Anterior cingulate cortex (tissue), 58 donors: ENCODE data around the gene CHCHD4.
A peak's percentile ranks its signal among the peaks of the same experiment; 100 is the strongest.

Source experiments
- DNase-seq, 58 donors: peaks; one replicate each; lab custom pipeline; 2025; lab: John Stamatoyannopoulos, UW

Gene CHCHD4

DNA sequence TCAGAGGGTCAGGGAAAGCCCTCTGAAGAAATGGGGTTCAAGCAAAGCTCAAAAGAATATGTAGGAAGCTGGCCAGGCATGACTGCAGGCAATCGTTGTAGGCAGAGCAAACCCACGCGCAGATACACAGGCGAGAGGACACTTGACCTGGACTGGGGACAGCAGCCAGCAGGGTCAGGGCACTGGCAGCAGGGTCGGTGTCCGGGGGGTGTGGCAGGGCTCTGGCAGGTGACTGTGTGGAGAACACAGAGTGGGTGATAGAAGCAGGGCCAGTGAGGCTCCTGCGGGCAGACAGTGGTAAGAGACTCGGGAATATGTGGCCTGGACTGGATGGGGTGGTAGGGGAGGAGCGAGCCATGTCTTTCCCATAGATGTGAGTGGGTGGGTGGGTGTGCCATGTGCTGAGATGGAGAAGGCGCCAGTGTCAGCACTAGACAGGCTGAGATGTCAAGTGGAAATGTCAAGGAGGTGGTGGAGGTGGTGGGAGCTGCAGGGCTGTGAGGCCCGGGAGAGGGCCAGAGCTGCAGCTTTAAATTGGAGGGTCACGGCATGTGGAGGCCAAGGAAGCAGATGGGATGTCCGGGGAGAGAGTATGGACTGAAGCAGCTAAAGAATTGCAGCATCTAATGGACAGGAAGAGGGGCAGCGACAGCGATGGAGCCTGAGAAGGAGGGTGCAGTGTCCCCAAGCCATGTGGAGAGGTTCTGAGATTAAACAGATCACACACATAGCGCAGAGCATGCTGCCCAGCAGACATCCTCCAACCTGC is 13.6 kb upstream of the CHCHD4 start:
- DNase-seq = no peak

GRCh38 chr3:14137445-14137844 is 12.8 kb upstream of the CHCHD4 start:
- peak in 1 of 58 donors; percentile 13 for DNase-seq

GRCh38 chr3:14137004-14137403 is 12.3 kb upstream of the CHCHD4 start:
- no peak for DNase-seq

DNA sequence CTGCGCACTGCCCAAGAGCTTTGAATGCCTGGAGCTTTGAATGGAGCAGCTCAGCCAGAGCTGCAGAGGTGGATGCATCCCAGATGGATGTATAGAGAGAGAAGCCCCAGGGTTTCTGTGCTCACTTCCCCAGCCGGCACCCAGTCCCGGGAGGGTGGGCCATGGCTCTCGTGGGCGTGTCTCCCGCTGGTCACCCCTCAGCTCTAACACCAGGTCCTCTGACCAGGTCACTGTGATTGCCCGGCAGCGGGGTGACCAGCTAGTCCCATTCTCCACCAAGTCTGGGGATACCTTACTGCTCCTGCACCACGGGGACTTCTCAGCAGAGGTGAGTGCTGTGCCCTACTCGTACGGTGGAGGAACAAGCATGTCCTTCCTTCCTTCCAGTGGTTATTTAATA is 10.9 kb upstream of the CHCHD4 start:
- no peak for DNase-seq

- no peak for DNase-seq
These were observed 9.6 kb upstream of the CHCHD4 start for GRCh38 chr3:14134291-14134690.

DNA sequence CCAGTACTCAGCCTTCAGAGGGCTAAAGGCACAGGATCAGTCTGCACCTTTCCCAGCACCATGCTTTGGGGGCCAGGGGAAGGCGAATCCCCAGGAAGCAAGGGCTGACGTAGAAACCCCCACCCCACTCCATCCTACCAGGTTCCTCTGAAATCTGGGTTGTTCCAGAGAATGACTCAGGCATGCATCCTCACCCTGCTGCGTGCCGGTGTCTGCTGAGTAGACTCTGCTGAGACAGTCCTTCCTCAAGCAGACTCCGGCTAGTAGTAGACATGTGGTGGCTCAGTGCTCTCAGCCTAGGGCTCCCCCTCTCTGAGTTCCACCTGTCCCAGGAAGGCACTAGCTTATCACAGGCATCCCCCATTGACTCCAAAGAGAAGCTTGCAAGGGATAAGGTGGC is 9.2 kb upstream of the CHCHD4 start:
- no peak for DNase-seq

- DNase-seq = no peak
These were observed 8.6 kb upstream of the CHCHD4 start for GRCh38 chr3:14133188-14133800.

- no peak for DNase-seq
These were observed 8.0 kb upstream of the CHCHD4 start for GRCh38 chr3:14132689-14133088.

GRCh38 chr3:14132120-14132519 is 7.5 kb upstream of the CHCHD4 start:
- no peak for DNase-seq

GRCh38 chr3:14131134-14131533 is 6.5 kb upstream of the CHCHD4 start:
- DNase-seq = no peak

DNA sequence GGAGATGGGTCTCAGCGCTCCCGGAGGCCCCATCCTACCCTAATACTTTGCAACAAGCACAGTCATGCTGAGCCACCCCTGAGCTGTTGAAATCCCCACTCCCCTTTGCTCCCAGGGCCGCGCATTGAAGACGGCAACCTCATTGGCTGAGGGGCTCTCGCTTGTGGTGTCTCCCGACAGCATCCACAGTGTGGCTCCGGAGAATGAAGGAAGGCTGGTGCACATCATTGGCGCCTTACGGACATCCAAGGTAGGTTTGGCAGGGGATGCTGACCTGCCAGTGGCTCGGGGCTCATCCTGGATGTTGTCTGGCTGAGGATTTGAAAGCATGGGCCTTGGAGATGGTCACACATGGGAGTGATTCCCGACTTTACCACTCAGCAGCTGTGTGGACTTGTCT is 6.0 kb upstream of the CHCHD4 start:
- DNase-seq = no peak

GRCh38 chr3:14130230-14130629 is 5.6 kb upstream of the CHCHD4 start:
- no peak for DNase-seq

GRCh38 chr3:14129296-14129695 is 4.6 kb upstream of the CHCHD4 start:
- DNase-seq = no peak

DNA sequence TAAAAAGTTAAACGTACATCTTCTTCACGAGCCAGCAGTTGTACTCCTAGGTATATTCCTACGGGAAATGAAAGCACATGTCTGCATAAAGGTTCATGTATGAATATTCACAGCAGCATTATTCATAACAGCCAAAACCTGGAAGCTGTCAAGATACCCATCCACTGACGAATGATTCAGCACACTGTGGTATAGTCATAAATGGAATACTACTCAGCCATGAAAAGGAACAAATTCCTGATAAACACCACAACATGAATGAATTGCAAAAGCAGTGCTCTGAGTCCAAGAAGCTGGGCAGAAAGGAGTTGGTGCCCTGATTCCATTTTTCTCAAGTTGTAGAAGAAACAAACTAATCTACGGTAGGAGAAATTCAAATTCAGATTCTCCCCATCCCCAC is 4.1 kb upstream of the CHCHD4 start:
- DNase-seq = no peak

- DNase-seq = no peak
These were observed 3.0 kb upstream of the CHCHD4 start for GRCh38 chr3:14127516-14128161.

DNA sequence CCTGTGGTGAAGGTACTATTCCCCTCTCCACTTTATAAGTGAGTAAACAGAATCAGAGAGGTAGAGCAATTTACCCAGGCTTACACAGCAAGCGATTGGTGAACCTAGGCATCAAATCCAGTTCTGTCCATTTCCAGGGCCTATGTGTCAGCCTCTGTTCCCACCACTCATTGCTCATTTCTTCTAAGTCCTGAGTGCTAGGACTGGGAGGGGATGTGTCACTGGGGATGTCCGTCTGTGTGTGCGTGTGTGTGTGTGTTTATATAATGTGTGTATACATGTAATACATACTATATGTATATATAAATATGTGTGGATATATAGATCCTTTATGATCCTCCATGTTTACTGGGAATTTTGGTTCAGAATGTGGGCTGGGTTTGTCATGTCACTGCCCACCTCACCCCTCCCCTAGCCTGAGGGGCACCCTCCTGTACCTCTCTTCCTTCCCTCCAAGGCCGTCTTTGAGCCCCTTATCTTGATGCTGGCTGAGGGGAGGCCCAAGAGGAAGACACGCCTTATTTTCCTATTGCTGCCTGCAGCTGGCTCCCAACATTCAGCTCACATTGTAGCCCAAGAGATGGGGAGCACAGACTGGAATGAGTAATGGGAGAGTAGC is 2.3 kb upstream of the CHCHD4 start:
- DNase-seq = no peak

GRCh38 chr3:14126017-14126886 is 1.6 kb upstream of the CHCHD4 start:
- no peak for DNase-seq

GRCh38 chr3:14125193-14126016 is 735 bp upstream of the CHCHD4 start:
- peak in 26 of 58 donors; percentile 28 to 78 (median 60) for DNase-seq

GRCh38 chr3:14124223-14124614 is 451 bp downstream of the CHCHD4 start:
- peak in 46 of 58 donors; percentile 39 to 87 (median 73) for DNase-seq
